GM21825 (cell line): ENCODE data around the gene ZG16.
"Not testable (repeated sequence)": the region's sequence is repeated elsewhere in the genome, so short reads cannot be mapped to it uniquely, and the experiment has no call there.

ENCODE experiments used
- ATAC-seq: cut with Tn5 transposase; IDR thresholded peaks from one replicate; pipeline ENCODE4 v1.9.1; 2021; ENCODE audit warnings: mild to moderate bottlenecking, moderate library complexity; ENCODE audit not compliant: unreplicated experiment

Gene ZG16

GRCh38 chr16:29747947-29748759, 29.9 kb upstream of the ZG16 start:
- ATAC-seq = no peak

- ATAC-seq = not testable (repeated sequence)
Measured at GRCh38 chr16:29748760-29749149, 29.3 kb upstream of the ZG16 start.

DNA sequence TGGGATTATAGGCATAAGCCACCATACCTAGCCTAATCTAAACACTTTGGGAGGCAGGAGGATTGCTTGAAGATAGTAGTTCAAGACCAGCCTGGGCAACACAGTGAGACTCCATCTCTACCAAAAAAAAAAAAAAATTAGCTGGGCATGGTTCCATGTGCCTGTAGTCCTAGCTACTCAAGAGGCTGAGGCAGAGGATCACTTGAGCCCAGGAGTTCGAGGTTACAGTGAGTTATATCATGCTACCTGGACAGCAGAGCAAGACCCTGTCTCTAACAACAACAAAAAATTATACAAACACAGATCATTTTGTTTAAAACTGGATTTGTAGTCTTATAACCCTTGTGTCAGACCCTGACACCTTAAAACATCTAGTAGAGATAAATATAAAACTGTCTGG, 24.5 kb upstream of the ZG16 start:
- ATAC-seq = no peak

DNA sequence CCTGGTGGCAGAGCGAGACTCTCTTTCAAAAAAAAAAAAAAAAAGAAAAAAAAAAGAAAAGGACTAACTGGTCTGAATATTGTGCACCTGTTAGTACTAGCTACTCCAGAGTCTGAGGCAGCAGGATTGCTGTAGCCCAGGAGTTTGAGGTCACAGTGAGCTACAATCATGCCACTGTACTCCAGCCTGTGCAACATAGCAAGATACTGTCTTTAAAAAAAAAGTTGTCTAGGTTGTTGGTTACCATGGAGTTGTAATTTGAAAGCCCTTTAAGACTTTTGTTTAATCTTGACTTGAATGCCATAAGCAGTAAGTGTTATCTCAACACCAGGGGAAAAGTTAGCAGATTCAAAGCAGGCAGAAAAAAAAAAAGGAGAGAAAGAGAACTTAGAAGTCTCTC, 21.4 kb upstream of the ZG16 start:
- ATAC-seq = no peak

GRCh38 chr16:29757086-29757485, 21.0 kb upstream of the ZG16 start:
- not testable (repeated sequence) for ATAC-seq

DNA sequence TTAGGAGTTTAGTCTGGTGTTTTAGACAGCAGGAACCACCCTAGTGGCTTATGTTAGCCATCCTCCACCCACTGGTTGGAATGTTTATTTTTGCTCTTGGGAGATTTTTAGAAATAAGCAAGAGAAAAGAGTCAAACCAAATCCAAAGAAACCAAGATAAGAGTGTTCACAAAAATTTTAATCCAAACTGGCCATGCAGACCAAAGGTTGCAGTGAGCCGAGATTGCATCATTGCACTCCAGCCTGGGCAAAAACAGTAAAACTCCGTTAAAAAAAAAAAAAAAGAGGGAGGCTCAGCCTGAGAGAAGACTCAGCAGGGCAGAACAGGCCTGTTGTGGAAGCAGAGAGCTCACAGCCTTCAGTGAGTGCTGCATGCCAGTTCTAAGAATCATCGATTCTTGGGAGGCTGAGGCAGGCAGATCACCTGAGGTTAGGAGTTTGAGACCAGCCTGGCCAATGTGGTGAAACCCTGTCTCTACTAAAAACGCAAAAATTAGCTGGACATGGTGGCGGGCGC, 20.0 kb upstream of the ZG16 start:
- ATAC-seq = no peak

DNA sequence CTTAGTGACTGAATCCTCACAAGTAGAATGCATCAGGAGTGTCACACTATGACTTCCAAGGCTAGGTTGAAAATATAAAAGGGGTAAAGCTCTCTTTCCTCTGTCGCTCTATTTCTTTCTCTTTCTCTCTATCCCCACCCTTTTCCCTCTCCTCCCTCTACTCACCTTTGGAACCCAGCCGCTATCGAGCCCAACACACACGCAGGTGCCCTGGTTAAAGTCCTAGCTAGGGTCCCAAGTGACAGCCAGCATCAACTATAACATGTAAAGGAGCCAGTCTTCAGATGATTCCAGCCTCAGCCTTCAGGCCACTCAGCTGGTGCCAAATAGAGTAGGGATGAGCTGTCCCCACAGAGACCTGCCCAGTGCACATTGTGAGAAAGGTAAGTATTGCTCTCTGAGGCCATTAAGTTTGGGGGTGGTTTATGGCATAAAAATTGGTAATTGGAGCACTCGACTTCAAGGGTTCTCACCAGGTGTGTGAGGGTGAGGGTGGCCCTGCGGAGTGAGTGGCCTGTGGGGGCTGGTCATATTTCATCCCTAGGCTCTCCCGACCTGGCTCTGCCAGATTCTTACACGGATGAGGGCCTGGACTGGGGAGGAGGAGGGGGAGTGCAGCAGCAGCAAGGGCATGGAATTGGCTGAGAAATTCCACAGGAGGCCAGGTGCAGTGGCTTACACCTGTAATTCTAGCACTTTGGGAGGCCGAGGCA, 17.3 kb upstream of the ZG16 start:
- ATAC-seq = no peak

- not testable (repeated sequence) for ATAC-seq
Measured at GRCh38 chr16:29761280-29761651, 16.8 kb upstream of the ZG16 start.

- no peak for ATAC-seq
Measured at GRCh38 chr16:29761882-29762281, 16.2 kb upstream of the ZG16 start.

DNA sequence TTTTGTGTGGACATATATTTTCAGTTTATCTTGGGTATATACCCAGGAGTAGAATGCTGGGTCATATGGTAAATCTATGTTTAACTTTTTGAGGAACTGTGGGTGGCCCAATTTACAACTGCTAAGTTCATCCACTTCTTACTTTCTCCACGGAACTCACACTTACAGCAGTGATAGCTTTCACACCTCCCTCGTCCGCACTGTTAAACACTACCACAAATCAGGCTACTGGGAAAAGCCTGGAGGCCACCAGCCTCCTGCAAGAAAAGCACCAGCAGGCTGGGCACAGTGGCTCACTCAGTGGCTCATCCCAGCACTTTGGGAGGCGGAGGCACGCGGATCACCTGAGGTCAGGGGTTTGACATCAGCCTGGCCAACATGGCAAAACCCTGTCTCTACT, 14.7 kb upstream of the ZG16 start:
- ATAC-seq = no peak

DNA sequence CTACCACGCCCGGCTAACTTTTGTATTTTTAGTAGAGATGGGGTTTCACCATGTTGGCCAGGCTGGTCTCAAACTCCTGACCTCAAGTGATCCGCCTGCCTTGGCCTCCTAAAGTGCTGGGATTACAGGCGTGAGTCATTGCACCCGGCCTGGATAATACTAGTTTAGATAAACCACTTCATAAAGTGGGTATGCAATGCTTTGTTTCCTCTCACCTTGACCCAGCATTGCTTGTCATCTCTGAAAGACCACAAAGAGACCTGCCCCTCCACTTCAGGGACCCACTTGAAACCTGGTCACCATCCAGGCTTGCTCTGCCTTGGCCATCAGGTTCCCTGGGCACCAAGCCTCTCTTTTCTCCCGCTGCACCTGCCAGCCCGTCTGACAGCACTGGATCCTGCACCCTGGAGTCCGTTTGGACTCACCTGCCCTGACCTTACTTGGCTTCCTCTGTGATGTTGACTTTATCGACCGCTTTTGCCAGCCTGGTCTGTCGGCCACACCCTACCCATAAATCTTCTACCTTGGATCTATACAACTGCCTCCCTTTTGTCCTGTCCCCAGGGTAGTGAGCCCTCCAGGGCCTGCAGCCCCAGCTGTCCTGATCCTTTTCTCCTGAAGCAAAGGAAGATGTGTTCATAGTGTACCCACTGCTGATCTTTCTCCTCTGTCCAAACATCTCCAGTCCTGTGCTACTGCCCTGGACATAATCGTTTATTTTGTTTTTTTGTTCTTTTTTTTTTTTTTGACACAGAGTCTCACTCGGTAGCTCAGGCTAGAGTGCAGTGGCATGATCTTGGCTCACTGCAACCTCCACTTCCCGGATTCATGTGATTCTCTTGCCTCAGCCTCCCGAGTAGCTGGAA, 12.7 kb upstream of the ZG16 start:
- no peak for ATAC-seq

DNA sequence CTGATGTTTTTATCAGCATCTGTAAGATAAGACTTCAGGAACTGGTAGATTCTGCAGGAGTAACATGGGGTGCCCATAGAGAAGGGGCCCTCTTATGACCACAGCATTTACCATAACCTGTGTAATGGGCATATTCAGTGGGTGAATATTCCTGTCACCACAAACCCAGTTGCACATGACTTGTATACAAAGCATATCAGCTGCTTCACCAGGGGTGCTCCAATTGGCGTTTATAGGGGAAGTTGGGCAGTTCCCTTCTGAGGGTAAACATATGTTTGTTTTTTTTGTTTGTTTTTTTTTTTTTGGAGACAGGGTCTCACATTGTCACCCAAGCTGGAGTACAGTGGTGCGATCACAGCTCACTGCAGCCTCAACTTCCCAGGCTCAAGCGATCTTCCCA, 11.5 kb upstream of the ZG16 start:
- ATAC-seq = no peak

- no peak for ATAC-seq
Measured at GRCh38 chr16:29767062-29767461, 11.0 kb upstream of the ZG16 start.

GRCh38 chr16:29769507-29769906, 8.5 kb upstream of the ZG16 start:
- ATAC-seq = no peak

DNA sequence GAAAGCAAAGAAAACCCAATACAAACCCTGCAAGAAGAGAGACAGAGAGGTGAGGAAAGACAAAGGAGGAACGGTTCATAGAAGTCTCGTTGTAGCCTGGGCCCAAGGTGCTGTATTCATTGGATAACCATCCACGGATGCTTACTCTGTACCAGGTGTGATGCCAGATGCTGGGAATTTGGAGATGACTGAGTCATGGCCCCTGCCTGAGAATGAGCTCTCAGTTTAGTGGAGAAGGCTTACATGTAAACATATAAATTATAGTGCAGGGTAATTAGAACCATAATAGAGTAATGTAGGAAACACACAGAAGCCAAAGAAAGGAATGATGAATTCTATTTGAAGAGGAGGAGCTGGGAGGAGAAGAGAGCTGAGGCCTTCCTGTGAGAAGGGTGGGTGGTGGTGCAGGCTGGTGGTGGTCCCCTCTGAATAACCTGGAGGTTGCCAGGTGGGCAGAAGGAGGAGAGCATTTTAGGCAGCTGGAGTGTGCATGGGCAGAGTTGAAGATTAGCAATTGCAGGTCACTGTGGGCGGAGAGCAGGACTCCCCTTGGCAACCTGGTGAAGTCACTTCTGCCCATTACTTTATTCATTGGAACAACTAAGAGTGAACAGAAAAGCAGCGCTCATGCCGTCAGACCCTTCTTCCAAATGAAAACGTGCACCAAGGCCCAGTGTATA, 7.7 kb upstream of the ZG16 start:
- ATAC-seq = no peak

- not testable (repeated sequence) for ATAC-seq
Measured at GRCh38 chr16:29772330-29772729, 5.7 kb upstream of the ZG16 start.

DNA sequence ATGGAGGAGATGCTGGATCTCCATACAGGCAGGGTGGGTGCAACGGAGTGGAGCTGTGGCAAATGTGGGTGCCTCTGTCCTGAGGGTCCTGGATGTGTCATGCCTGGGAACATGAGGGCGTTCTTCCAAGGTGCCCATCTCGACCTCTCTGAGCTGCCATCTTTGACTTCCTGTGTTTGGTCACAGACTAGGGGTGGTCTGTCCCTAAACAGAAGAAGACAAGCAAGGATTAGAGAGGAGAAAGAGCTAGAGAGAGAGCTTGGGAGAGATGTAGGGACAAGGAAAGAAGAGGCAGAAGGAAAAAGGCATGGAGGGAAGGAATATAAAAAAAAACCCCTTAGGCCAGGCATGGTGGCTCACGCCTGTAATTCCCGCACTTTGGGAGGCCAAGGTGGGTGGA, 3.3 kb upstream of the ZG16 start:
- no peak for ATAC-seq

DNA sequence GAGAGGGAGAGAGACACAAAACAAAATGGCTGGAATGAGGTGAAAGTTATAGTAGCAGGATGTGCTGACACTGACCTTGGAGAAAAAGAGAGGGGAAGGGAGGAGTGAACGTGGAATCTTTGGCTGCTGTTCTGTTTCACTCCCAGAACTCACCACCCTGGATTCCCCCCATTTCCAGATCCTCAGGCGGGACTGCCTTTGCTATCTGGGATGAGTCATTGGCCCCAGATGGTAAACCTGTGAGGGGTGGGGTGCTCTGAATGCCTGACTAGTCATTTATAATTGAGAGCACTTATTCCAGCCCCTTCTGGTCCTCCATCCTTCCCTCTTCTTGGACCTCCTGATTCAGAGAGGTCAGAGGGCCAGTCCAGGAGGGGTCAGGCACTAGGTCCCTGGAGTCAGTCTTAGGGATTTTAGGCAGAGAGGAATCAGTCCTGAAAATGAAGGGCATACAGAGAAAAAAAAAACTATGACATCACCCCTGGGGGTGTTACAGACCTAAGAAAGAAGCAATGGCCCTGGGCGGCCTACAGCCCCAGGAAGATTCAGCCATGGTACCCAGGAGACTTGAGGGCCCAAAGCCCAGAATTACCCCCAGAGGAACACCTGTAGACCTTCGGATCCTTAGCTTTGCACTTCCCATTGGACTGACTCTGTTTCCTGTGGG, 2.2 kb upstream of the ZG16 start:
- no peak for ATAC-seq

GRCh38 chr16:29779474-29779873, 1.4 kb downstream of the ZG16 start:
- ATAC-seq = no peak
